HL-60/S4 treated with phorbol 12-myristate 13-acetate at 8.2 ng/mL for 4 days and 3 days (cell line): Measurements from ENCODE around the gene EPHA2.
"Not testable (repeated sequence)": the region's sequence is repeated elsewhere in the genome, so short reads cannot be mapped to it uniquely, and the experiment has no call there.

Experiments
- in situ Hi-C: fragments of 300-500 bp; cut with MboI; formaldehyde crosslinking; loops from 2 replicates; pipeline ENCODE4 v1.15.0; 2022; ENCODE audit warnings: low sequenced_read_pairs

The EPHA2 gene

GRCh38 chr1:16155537-16156410 is at the start of gene EPHA2:
Gene EPHA2 (minus strand): TSS chr1:16156069. CDS start chr1:16155932, 137 bp downstream.
- in situ Hi-C loops = no loop called here

- in situ Hi-C loops = no loop called here
These were observed 49.4 kb upstream of the EPHA2 start for GRCh38 chr1:16205334-16205671.

- in situ Hi-C loops = no loop called here
These were observed 48.9 kb upstream of the EPHA2 start for GRCh38 chr1:16204634-16205333.

- in situ Hi-C loops = no loop called here
These were observed 48.3 kb upstream of the EPHA2 start for GRCh38 chr1:16204216-16204615.

- in situ Hi-C loops = no loop called here
These were observed 47.7 kb upstream of the EPHA2 start for GRCh38 chr1:16203550-16203949.

GRCh38 chr1:16202281-16203210 is 46.7 kb upstream of the EPHA2 start:
- in situ Hi-C loops = no loop called here

GRCh38 chr1:16199700-16200099 is 43.8 kb upstream of the EPHA2 start:
- in situ Hi-C loops = no loop called here

GRCh38 chr1:16199157-16199501 is 43.3 kb upstream of the EPHA2 start:
- in situ Hi-C loops = no loop called here

GRCh38 chr1:16198444-16199156 is 42.7 kb upstream of the EPHA2 start:
- in situ Hi-C loops = no loop called here

- in situ Hi-C loops = no loop called here
These were observed 41.0 kb upstream of the EPHA2 start for GRCh38 chr1:16196874-16197273.

GRCh38 chr1:16196139-16196538 is 40.3 kb upstream of the EPHA2 start:
- in situ Hi-C loops = not testable (repeated sequence)

- in situ Hi-C loops = no loop called here
These were observed 39.6 kb upstream of the EPHA2 start for GRCh38 chr1:16195518-16195905.

GRCh38 chr1:16191916-16192546 is 36.2 kb upstream of the EPHA2 start:
- in situ Hi-C loops = no loop called here

- in situ Hi-C loops = no loop called here
These were observed 35.4 kb upstream of the EPHA2 start for GRCh38 chr1:16191309-16191708.

- in situ Hi-C loops = loop anchor here (5.0 kb wide), 1 partner anchor 108 kb away; no protein-coding TSS in a partner anchor
These were observed 34.2 kb upstream of the EPHA2 start for GRCh38 chr1:16189921-16190621.

- in situ Hi-C loops = loop anchor here (5.0 kb wide), 1 partner anchor 107 kb away; no protein-coding TSS in a partner anchor
These were observed 33.1 kb upstream of the EPHA2 start for GRCh38 chr1:16189003-16189402.

GRCh38 chr1:16187748-16188401 is 32.0 kb upstream of the EPHA2 start:
- in situ Hi-C loops = loop anchor here (5.0 kb wide), 1 partner anchor 106 kb away; no protein-coding TSS in a partner anchor

- in situ Hi-C loops = loop anchor here (5.0 kb wide), 1 partner anchor 104 kb away; no protein-coding TSS in a partner anchor
These were observed 30.9 kb upstream of the EPHA2 start for GRCh38 chr1:16186655-16187235.
